Ishikawa (cell line): ENCODE results near the gene AGT.

Experiments
- CEBPB ChIP-seq: IDR thresholded peaks from 2 replicates; pipeline ENCODE4 v1.6.1; 2012
- CREB1 ChIP-seq: IDR thresholded peaks from 2 replicates; pipeline ENCODE4 v1.6.1; 2012; ENCODE audit warnings: low read depth
- EGR1 ChIP-seq: IDR thresholded peaks from 2 replicates; pipeline ENCODE4 v1.6.1; 2012
- EP300 ChIP-seq: IDR thresholded peaks from 2 replicates; pipeline ENCODE4 v1.6.1; 2012; ENCODE audit warnings: borderline replicate concordance
- NFIC ChIP-seq: IDR thresholded peaks from 2 replicates; pipeline ENCODE4 v1.6.1; 2012
- RAD21 ChIP-seq: IDR thresholded peaks from 2 replicates; pipeline ENCODE4 v1.6.1; 2012; ENCODE audit warnings: low read depth
- TAF1 ChIP-seq: IDR thresholded peaks from 2 replicates; pipeline ENCODE4 v1.6.1; 2012; ENCODE audit warnings: low read depth, mild to moderate bottlenecking
- TCF12 ChIP-seq: IDR thresholded peaks from 2 replicates; pipeline ENCODE4 v1.6.1; 2012; ENCODE audit warnings: low read depth
- YY1 ChIP-seq: IDR thresholded peaks from 2 replicates; pipeline ENCODE4 v1.6.1; 2012; ENCODE audit warnings: low read depth
- ZBTB7A ChIP-seq: IDR thresholded peaks from 2 replicates; pipeline ENCODE4 v1.6.1; 2012; ENCODE audit warnings: low read depth
- TF ChIP-seq, protein P1 (sequence below): IDR thresholded peaks from 2 replicates; pipeline ENCODE4 v1.6.1; 2012; ENCODE audit warnings: low read depth, mild to moderate bottlenecking
- TF ChIP-seq, protein P2 (sequence below): IDR thresholded peaks from 2 replicates; pipeline ENCODE4 v1.6.1; 2012
- TF ChIP-seq, protein P3 (sequence below): IDR thresholded peaks from 2 replicates; pipeline ENCODE4 v1.6.1; 2012

DNA sequence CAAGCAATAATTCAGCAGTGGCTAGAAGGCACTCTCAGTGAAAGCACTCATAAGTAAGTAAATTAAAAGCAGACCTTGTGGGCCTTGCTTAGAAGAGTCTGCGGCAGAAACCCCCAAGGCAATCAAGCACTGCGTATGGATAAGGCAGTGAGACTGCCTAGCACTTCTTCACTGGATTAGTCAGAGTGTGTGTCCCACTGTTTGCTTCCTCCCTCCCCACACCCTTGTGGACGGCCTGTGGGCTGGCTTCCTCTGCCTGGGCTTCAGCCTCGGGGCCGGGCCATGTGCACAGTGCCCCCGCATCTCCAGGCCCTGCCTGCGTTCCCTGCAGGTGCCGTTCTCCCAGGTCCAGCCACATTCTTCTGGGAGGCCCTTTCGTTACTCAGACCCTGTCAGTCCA lies 23.8 kb downstream of the AGT start:
- TF ChIP-seq RAD21, result no peak
- TF ChIP-seq, protein P1, sequence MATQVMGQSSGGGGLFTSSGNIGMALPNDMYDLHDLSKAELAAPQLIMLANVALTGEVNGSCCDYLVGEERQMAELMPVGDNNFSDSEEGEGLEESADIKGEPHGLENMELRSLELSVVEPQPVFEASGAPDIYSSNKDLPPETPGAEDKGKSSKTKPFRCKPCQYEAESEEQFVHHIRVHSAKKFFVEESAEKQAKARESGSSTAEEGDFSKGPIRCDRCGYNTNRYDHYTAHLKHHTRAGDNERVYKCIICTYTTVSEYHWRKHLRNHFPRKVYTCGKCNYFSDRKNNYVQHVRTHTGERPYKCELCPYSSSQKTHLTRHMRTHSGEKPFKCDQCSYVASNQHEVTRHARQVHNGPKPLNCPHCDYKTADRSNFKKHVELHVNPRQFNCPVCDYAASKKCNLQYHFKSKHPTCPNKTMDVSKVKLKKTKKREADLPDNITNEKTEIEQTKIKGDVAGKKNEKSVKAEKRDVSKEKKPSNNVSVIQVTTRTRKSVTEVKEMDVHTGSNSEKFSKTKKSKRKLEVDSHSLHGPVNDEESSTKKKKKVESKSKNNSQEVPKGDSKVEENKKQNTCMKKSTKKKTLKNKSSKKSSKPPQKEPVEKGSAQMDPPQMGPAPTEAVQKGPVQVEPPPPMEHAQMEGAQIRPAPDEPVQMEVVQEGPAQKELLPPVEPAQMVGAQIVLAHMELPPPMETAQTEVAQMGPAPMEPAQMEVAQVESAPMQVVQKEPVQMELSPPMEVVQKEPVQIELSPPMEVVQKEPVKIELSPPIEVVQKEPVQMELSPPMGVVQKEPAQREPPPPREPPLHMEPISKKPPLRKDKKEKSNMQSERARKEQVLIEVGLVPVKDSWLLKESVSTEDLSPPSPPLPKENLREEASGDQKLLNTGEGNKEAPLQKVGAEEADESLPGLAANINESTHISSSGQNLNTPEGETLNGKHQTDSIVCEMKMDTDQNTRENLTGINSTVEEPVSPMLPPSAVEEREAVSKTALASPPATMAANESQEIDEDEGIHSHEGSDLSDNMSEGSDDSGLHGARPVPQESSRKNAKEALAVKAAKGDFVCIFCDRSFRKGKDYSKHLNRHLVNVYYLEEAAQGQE, result no peak
- no peak for TF ChIP-seq ZBTB7A
- TF ChIP-seq TCF12, result no peak
- TF ChIP-seq CEBPB, result no peak
- no peak for TF ChIP-seq TAF1
- TF ChIP-seq CREB1, result no peak
- no peak for TF ChIP-seq EP300
- TF ChIP-seq YY1, result no peak
- TF ChIP-seq, protein P2, sequence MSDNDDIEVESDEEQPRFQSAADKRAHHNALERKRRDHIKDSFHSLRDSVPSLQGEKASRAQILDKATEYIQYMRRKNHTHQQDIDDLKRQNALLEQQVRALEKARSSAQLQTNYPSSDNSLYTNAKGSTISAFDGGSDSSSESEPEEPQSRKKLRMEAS, result no peak
- TF ChIP-seq EGR1, result no peak
- TF ChIP-seq, protein P3, sequence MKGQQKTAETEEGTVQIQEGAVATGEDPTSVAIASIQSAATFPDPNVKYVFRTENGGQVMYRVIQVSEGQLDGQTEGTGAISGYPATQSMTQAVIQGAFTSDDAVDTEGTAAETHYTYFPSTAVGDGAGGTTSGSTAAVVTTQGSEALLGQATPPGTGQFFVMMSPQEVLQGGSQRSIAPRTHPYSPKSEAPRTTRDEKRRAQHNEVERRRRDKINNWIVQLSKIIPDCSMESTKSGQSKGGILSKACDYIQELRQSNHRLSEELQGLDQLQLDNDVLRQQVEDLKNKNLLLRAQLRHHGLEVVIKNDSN, result no peak
- TF ChIP-seq NFIC, result no peak
